Mesenteric fat pad (tissue), 1 donor: ENCODE data around the gene ZNF639. TPM values are rescaled to one million over a fixed set of nuclear protein-coding genes. Genes with fewer than 3 reads are reported as not detected.

Experiments used
- total RNA-seq: library from RNA; stranded (reverse); fragmentation: NEBNext Ultra II Directional; extraction: Animal tissue kit (Norgen Biotek cat#: 25700); gene quantifications from one replicate; pipeline ENCODE4 v1.2.1, GENCODE V29; 2021
- donor health status: DM: yes; HTN: yes; CAD: no.

ZNF639 gene
- total RNA-seq, 1 donor from 2014 or later = 33.0 TPM

Other genes starting within 250 kb of the ZNF639 start
- 68.3 TPM for gene PIK3CA, start 174.7 kb upstream of the ZNF639 start, total RNA-seq
- 3.2 TPM for gene KCNMB3, start 71.9 kb upstream of the ZNF639 start, total RNA-seq
- 48.0 TPM for gene MFN1, start 24.7 kb downstream of the ZNF639 start, total RNA-seq
- 32.2 TPM for gene GNB4, start 128.4 kb downstream of the ZNF639 start, total RNA-seq
- gene ACTL6A, start 239.9 kb downstream of the ZNF639 start, total RNA-seq = 35.0 TPM